ENCODE measurements around the gene NSUN4.
"Not testable (repeated sequence)": the region's sequence is repeated elsewhere in the genome, so short reads cannot be mapped to it uniquely, and the experiment has no call there.

NSUN4 gene

GRCh38 chr1:46365796-46366195 is 25.2 kb downstream of the NSUN4 start:
- DNase-seq (ENCODE audit: low read depth in 2 of 2), result not testable (repeated sequence)

- DNase-seq (ENCODE audit: low read depth in 2 of 2), result no peak
Observed at GRCh38 chr1:46367072-46367471, 26.5 kb downstream of the NSUN4 start.

GRCh38 chr1:46367701-46368100 is 27.1 kb downstream of the NSUN4 start:
- not testable (repeated sequence) for DNase-seq (ENCODE audit: low read depth in 2 of 2)

GRCh38 chr1:46368791-46369190 is 28.2 kb downstream of the NSUN4 start:
- DNase-seq (ENCODE audit: low read depth in 2 of 2), result no peak

GRCh38 chr1:46369542-46370213 is 29.1 kb downstream of the NSUN4 start:
- no peak for DNase-seq (ENCODE audit: low read depth in 2 of 2)

- no peak for DNase-seq (ENCODE audit: low read depth in 2 of 2)
Observed at GRCh38 chr1:46370214-46370633, 29.6 kb downstream of the NSUN4 start.

- DNase-seq (ENCODE audit: low read depth in 2 of 2), result no peak
Observed at GRCh38 chr1:46372431-46372830, 31.8 kb downstream of the NSUN4 start.

- no peak for DNase-seq (ENCODE audit: low read depth in 2 of 2)
Observed at GRCh38 chr1:46379996-46380395, 39.4 kb downstream of the NSUN4 start.

GRCh38 chr1:46380508-46380907 is 39.9 kb downstream of the NSUN4 start:
- no peak for DNase-seq (ENCODE audit: low read depth in 2 of 2)

- no peak for DNase-seq (ENCODE audit: low read depth in 2 of 2)
Observed at GRCh38 chr1:46393510-46393909, 52.9 kb downstream of the NSUN4 start.

- peak; percentile 15 to 31 for DNase-seq (ENCODE audit: low read depth in 2 of 2)
Observed at GRCh38 chr1:46394108-46394871, 53.7 kb downstream of the NSUN4 start, which contains the start of gene FAAH. TSS of gene FAAH (plus strand) at chr1:46394317. CDS start at chr1:46394349, 32 bp downstream.

- no peak for DNase-seq (ENCODE audit: low read depth in 2 of 2)
Observed at GRCh38 chr1:46394872-46395465, 54.4 kb downstream of the NSUN4 start.

GRCh38 chr1:46396441-46397398 is 56.1 kb downstream of the NSUN4 start:
- no peak for DNase-seq (ENCODE audit: low read depth in 2 of 2)

- no peak for DNase-seq (ENCODE audit: low read depth in 2 of 2)
Observed at GRCh38 chr1:46399307-46399706, 58.7 kb downstream of the NSUN4 start.

- no peak for DNase-seq (ENCODE audit: low read depth in 2 of 2)
Observed at GRCh38 chr1:46400421-46400820, 59.8 kb downstream of the NSUN4 start.

- DNase-seq (ENCODE audit: low read depth in 2 of 2), result no peak
Observed at GRCh38 chr1:46401154-46401913, 60.7 kb downstream of the NSUN4 start.

GRCh38 chr1:46401964-46402626 is 61.5 kb downstream of the NSUN4 start:
- DNase-seq (ENCODE audit: low read depth in 2 of 2), result no peak

- no peak for DNase-seq (ENCODE audit: low read depth in 2 of 2)
Observed at GRCh38 chr1:46403916-46404315, 63.3 kb downstream of the NSUN4 start.

GRCh38 chr1:46404482-46405196 is 64.0 kb downstream of the NSUN4 start:
- DNase-seq (ENCODE audit: low read depth in 2 of 2), result no peak

- DNase-seq (ENCODE audit: low read depth in 2 of 2), result no peak
Observed at GRCh38 chr1:46405197-46405555, 64.6 kb downstream of the NSUN4 start.

All from activated CD4-positive, alpha-beta T cell treated with anti-CD3 and anti-CD28 coated beads for 24 hours (primary cell).